Liver (tissue), 3 donors: ENCODE results near the gene MSL2.

Source experiments
- EGR1 ChIP-seq, 2 donors: IDR thresholded peaks; 2 replicates each; pipeline ENCODE4 v1.6.1; 2016 to 2018; ENCODE audit warnings: antibody characterized with exemption in 2 of 2, low read depth in 2 of 2
- FOXA1 ChIP-seq: IDR thresholded peaks from 2 replicates; pipeline ENCODE4 v1.6.1; 2016; ENCODE audit warnings: antibody characterized with exemption
- FOXA2 ChIP-seq: IDR thresholded peaks from 2 replicates; pipeline ENCODE4 v1.6.1; 2016; ENCODE audit warnings: antibody characterized with exemption
- GABPA ChIP-seq, 2 donors: IDR thresholded peaks in 1 of 2; conservative IDR thresholded peaks in 1 of 2; 2 replicates each; pipeline ENCODE4 v1.6.1; 2016; ENCODE audit warnings: antibody characterized with exemption in 2 of 2, mild to moderate bottlenecking in 1 of 2, moderate library complexity in 1 of 2
- NR2F2 ChIP-seq: IDR thresholded peaks from 2 replicates; pipeline ENCODE4 v1.6.1; 2016; ENCODE audit warnings: antibody characterized with exemption
- RAD21 ChIP-seq, 2 donors: IDR thresholded peaks; 2 replicates each; pipeline ENCODE4 v1.6.1; 2016; ENCODE audit warnings: antibody characterized with exemption in 2 of 2, mild to moderate bottlenecking in 2 of 2
- TAF1 ChIP-seq: conservative IDR thresholded peaks from 2 replicates; pipeline ENCODE4 v1.6.1; 2016; ENCODE audit warnings: antibody characterized with exemption, mild to moderate bottlenecking
- TF ChIP-seq, protein P1 (sequence below): fragments of 150-350 bp; IDR thresholded peaks from 2 replicates; pipeline ENCODE4 v1.5.1; 2017; ENCODE audit warnings: improper control_type of control experiment, low read depth, low read length; ENCODE audit not compliant: missing input control
- TF ChIP-seq, protein P2 (sequence below): IDR thresholded peaks from 2 replicates; pipeline ENCODE4 v1.6.1; 2016; ENCODE audit warnings: antibody characterized with exemption
- TF ChIP-seq, protein P3 (sequence below): IDR thresholded peaks from 2 replicates; pipeline ENCODE4 v1.6.1; 2016; ENCODE audit warnings: antibody characterized with exemption
- donor health status: healthy.
- donor health status: healthy.

DNA sequence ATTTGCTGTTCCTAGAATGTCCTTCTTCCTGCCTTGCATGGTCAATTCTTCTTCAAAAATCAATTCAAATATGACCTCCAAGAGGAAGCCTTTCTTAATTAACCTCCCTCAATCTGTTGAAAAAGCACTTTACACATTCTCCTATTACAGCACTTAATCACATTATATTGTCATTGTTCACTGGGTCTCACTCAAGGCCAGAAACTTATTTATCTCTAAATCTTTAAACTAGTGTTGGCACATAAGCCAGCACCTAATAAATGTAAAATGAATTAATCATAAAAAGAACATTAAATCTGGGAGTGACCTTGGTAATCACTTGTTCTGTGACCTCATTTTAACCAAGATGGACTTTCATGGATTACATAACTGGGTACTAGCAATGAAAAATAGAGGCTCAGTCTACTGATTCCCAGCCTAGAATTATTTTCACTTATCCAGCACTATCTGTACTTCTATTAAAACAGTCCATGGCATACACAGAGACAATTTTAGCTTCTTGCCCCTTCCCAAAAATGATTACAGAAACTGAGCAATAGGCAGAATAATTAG, 22.1 kb downstream of the MSL2 start:
- TF ChIP-seq TAF1 (no peak), FOXA1 (no peak), GABPA (IDR thresholded peaks at IDR 0.05 in 1 of 2, conservative IDR thresholded peaks at IDR 0.05 in 1 of 2) (no peak), RAD21 (IDR thresholded peaks at IDR 0.05) (no peak), FOXA2 (no peak), EGR1 (IDR thresholded peaks at IDR 0.05; ENCODE audit: low read depth in 2 of 2) (no peak), NR2F2 (no peak)
- TF ChIP-seq, protein P1, sequence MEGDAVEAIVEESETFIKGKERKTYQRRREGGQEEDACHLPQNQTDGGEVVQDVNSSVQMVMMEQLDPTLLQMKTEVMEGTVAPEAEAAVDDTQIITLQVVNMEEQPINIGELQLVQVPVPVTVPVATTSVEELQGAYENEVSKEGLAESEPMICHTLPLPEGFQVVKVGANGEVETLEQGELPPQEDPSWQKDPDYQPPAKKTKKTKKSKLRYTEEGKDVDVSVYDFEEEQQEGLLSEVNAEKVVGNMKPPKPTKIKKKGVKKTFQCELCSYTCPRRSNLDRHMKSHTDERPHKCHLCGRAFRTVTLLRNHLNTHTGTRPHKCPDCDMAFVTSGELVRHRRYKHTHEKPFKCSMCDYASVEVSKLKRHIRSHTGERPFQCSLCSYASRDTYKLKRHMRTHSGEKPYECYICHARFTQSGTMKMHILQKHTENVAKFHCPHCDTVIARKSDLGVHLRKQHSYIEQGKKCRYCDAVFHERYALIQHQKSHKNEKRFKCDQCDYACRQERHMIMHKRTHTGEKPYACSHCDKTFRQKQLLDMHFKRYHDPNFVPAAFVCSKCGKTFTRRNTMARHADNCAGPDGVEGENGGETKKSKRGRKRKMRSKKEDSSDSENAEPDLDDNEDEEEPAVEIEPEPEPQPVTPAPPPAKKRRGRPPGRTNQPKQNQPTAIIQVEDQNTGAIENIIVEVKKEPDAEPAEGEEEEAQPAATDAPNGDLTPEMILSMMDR = no peak
- TF ChIP-seq, protein P2, sequence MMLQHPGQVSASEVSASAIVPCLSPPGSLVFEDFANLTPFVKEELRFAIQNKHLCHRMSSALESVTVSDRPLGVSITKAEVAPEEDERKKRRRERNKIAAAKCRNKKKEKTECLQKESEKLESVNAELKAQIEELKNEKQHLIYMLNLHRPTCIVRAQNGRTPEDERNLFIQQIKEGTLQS = no peak
- TF ChIP-seq, protein P3, sequence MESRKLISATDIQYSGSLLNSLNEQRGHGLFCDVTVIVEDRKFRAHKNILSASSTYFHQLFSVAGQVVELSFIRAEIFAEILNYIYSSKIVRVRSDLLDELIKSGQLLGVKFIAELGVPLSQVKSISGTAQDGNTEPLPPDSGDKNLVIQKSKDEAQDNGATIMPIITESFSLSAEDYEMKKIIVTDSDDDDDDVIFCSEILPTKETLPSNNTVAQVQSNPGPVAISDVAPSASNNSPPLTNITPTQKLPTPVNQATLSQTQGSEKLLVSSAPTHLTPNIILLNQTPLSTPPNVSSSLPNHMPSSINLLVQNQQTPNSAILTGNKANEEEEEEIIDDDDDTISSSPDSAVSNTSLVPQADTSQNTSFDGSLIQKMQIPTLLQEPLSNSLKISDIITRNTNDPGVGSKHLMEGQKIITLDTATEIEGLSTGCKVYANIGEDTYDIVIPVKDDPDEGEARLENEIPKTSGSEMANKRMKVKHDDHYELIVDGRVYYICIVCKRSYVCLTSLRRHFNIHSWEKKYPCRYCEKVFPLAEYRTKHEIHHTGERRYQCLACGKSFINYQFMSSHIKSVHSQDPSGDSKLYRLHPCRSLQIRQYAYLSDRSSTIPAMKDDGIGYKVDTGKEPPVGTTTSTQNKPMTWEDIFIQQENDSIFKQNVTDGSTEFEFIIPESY = no peak
